Measurements from ENCODE around the gene NRG4. TPM values are rescaled to one million over a fixed set of nuclear protein-coding genes. Genes with fewer than 3 reads are reported as not detected.

NRG4 gene
- total and polyA plus RNA-seq, 2 experiments from 2014 or later: 0.21 to 0.47 TPM

DNA sequence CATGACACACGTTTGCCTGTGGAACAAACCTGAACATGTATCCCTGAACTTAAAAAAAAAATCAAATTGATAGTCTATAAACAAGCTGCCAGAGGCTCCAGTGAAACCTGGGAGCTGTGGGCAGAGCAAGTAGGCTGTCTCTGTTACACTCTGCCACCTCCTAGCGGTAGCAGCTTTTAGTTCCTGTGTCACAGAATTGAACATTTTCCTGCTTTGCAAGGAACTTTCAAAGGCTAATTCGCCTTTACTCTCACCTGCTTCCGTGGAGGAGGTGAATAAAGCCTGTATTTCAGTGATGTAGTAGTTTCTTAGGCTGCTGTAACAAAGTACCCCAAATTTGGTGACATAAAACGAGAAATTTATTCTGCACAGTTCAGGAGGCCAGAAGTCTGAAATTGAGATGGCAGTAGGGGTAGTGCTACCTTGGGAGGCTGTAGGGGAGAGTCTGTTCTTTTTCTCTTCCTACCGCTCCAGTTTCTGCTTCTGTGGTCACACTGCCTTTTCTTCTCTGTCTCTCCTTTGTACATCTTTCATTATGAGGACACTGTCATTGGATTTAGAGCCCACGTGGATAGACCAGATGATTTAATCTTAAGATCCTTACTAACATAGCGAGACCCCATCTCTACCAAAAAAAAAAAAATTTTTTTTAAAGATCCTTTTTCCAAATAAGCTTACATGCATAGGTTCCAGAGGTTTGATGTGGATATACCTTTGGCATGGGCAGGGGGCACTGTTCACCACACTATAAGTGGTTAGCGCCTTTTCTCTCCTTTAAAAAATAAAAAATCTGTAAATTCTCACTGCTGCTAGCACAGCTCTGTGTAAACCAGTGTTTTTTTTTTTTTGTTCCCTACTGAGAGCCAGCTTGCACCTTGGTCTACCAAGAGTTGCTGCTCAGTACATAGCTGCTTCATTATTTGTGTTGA is 83.3 kb downstream of the NRG4 start:
- H3K4me1 Mint-ChIP-seq: peaks cover 37% of the 10 kb centered on the region
- H2AFZ ChIP-seq: no peak overlapping the region
- no peaks in the 10 kb centered on the region for H3K27me3 Mint-ChIP-seq (ENCODE audit: insufficient read depth, low read depth, poor library complexity)
- no peak overlapping the region for H3K4me2 ChIP-seq
- peaks cover 34% of the 10 kb centered on the region for H3K36me3 ChIP-seq (ENCODE audit: insufficient read depth)
- H3K36me3 Mint-ChIP-seq (ENCODE audit: low read depth): peaks cover 38% of the 10 kb centered on the region
- H3K27ac Mint-ChIP-seq: no peak overlapping the region
- H3K79me2 ChIP-seq (replicated peaks; ENCODE audit: insufficient read depth): peaks cover 39% of the 10 kb centered on the region
- no peaks in the 10 kb centered on the region for H3K27me3 ChIP-seq (ENCODE audit: insufficient read depth)
- TF ChIP-seq, protein P1, sequence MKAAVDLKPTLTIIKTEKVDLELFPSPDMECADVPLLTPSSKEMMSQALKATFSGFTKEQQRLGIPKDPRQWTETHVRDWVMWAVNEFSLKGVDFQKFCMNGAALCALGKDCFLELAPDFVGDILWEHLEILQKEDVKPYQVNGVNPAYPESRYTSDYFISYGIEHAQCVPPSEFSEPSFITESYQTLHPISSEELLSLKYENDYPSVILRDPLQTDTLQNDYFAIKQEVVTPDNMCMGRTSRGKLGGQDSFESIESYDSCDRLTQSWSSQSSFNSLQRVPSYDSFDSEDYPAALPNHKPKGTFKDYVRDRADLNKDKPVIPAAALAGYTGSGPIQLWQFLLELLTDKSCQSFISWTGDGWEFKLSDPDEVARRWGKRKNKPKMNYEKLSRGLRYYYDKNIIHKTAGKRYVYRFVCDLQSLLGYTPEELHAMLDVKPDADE (IDR thresholded peaks at IDR 0.05): no peak
- TF ChIP-seq EZH2 (IDR thresholded peaks at IDR 0.05; ENCODE audit: low read depth, unreplicated experiment): no peak
- TF ChIP-seq STAT1 (IDR thresholded peaks at IDR 0.05; ENCODE audit: unreplicated experiment): no peak
- TF ChIP-seq, protein P2, sequence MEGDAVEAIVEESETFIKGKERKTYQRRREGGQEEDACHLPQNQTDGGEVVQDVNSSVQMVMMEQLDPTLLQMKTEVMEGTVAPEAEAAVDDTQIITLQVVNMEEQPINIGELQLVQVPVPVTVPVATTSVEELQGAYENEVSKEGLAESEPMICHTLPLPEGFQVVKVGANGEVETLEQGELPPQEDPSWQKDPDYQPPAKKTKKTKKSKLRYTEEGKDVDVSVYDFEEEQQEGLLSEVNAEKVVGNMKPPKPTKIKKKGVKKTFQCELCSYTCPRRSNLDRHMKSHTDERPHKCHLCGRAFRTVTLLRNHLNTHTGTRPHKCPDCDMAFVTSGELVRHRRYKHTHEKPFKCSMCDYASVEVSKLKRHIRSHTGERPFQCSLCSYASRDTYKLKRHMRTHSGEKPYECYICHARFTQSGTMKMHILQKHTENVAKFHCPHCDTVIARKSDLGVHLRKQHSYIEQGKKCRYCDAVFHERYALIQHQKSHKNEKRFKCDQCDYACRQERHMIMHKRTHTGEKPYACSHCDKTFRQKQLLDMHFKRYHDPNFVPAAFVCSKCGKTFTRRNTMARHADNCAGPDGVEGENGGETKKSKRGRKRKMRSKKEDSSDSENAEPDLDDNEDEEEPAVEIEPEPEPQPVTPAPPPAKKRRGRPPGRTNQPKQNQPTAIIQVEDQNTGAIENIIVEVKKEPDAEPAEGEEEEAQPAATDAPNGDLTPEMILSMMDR (conservative IDR thresholded peaks at IDR 0.05; ENCODE audit: low read depth in 2 of 2): peak; percentile 76 to 83
- no peak for TF ChIP-seq NANOG (IDR thresholded peaks at IDR 0.05; ENCODE audit: borderline replicate concordance)
- no peak overlapping the region for H3K4me3 Mint-ChIP-seq
- ATAC-seq (peak; percentile 90), DNase-seq (ENCODE audit: low spot score) (peak; percentile 88)
- no peaks in the 10 kb centered on the region for H3K9me3 Mint-ChIP-seq
- H3K27ac ChIP-seq (ENCODE audit: low read depth): no peak overlapping the region
- peaks cover 26% of the 10 kb centered on the region for H3K4me1 ChIP-seq (ENCODE audit: insufficient read depth)
- no peaks in the 10 kb centered on the region for H3K9me2 ChIP-seq (ENCODE audit: insufficient read depth)
- peaks cover 26% of the 10 kb centered on the region for H4K20me1 ChIP-seq (replicated peaks; ENCODE audit: insufficient read depth)
- no peaks in the 10 kb centered on the region; the same call in 1 of the 2 replicates for H3F3A ChIP-seq (replicated peaks; ENCODE audit: low read depth)
- no peak overlapping the region for H3K4me3 ChIP-seq

DNA sequence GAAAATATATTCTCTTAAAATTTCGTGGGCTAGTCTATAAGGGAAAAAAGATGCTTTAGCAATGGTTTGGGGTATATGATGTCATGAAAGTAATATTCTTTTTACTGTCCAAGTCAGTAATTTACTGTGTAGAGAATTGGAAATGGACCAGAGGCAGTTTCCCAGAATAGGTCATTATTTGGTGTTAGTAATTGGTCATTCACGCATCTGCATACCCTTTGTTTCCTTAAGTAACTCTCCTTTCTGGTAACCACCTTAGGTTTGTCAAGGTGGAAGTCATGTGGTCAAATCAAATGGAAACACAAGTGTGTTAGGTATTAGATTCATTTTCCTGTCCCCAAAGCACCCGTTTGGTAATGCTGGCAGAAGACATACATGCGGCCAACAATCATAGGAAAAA is 84.6 kb downstream of the NRG4 start:
- Mint-ChIP-seq H3K27ac (peak overlapping the region; percentile 49; the same call in 1 of the 2 replicates), H3K27me3 (ENCODE audit: insufficient read depth, low read depth, poor library complexity) (no peaks in the 10 kb centered on the region), H3K36me3 (ENCODE audit: low read depth) (peaks cover 34% of the 10 kb centered on the region), H3K4me1 (peaks cover 41% of the 10 kb centered on the region), H3K4me3 (no peak overlapping the region), H3K9me3 (no peaks in the 10 kb centered on the region)
- Histone ChIP-seq H2AFZ (no peak overlapping the region), H3K4me1 (ENCODE audit: insufficient read depth) (peaks cover 26% of the 10 kb centered on the region), H4K20me1 (replicated peaks; ENCODE audit: insufficient read depth) (peaks cover 34% of the 10 kb centered on the region), H3K9me2 (ENCODE audit: insufficient read depth) (no peaks in the 10 kb centered on the region), H3K4me3 (no peak overlapping the region), H3K27ac (ENCODE audit: low read depth) (no peak overlapping the region), H3K27me3 (ENCODE audit: insufficient read depth) (no peaks in the 10 kb centered on the region), H3K79me2 (replicated peaks; ENCODE audit: insufficient read depth) (peaks cover 52% of the 10 kb centered on the region), H3K4me2 (no peak overlapping the region), H3K36me3 (ENCODE audit: insufficient read depth) (peaks cover 21% of the 10 kb centered on the region), H3F3A (replicated peaks; ENCODE audit: low read depth) (no peaks in the 10 kb centered on the region; the same call in 1 of the 2 replicates)
- no peak for DNase-seq (ENCODE audit: low spot score)
- ATAC-seq: no peak
- no peak for TF ChIP-seq JUNB (IDR thresholded peaks at IDR 0.05; ENCODE audit: unreplicated experiment)

All from GM23338 (cell line).